Mesenchymal stem cell (in vitro differentiated cells and primary cell): ENCODE measurements around the gene TRMT112.
"Not testable (repeated sequence)": the region's sequence is repeated elsewhere in the genome, so short reads cannot be mapped to it uniquely, and the experiment has no call there.

Source experiments
- DNase-seq: peaks from one replicate; pipeline ENCODE4 v3.0.0-alpha.2; 2013
- H2AFZ ChIP-seq: one replicate; pipeline ENCODE4 v1.6.1; 2013; ENCODE audit warnings: low read depth, mild to moderate bottlenecking, control low read depth, inconsistent platforms, low read length, moderate library complexity
- H2AK5ac ChIP-seq: 2 replicates; pipeline ENCODE4 v1.6.1; 2013; ENCODE audit warnings: low read length, moderate library complexity, mild to moderate bottlenecking, inconsistent platforms; ENCODE audit not compliant: severe bottlenecking
- H2BK120ac ChIP-seq: one replicate; pipeline ENCODE4 v1.6.1; 2013; ENCODE audit warnings: low read depth, mild to moderate bottlenecking, inconsistent platforms, low read length, moderate library complexity
- H2BK12ac ChIP-seq, 2 experiments: one replicate each; pipeline ENCODE4 v1.6.1; 2013; ENCODE audit warnings: inconsistent platforms in 2 of 2, low read length in 2 of 2, mild to moderate bottlenecking in 2 of 2, moderate library complexity in 2 of 2, control low read depth in 1 of 2
- H2BK15ac ChIP-seq: one replicate; pipeline ENCODE4 v1.6.1; 2013; ENCODE audit warnings: mild to moderate bottlenecking, low read depth, inconsistent platforms; ENCODE audit not compliant: poor library complexity, severe bottlenecking
- H2BK5ac ChIP-seq: 2 replicates; pipeline ENCODE4 v1.6.1; 2013; ENCODE audit warnings: low read depth, mild to moderate bottlenecking, low read length, control low read depth, inconsistent platforms; ENCODE audit not compliant: poor library complexity, severe bottlenecking
- H3K14ac ChIP-seq, 2 experiments: one replicate each; pipeline ENCODE4 v1.6.1; 2013; ENCODE audit warnings: inconsistent platforms in 2 of 2, low read length in 2 of 2, control low read depth in 1 of 2, mild to moderate bottlenecking in 1 of 2, moderate library complexity in 1 of 2
- H3K18ac ChIP-seq, 2 experiments: one replicate each; pipeline ENCODE4 v1.6.1; 2013; ENCODE audit warnings: inconsistent platforms in 2 of 2, low read length in 2 of 2, control low read depth in 1 of 2, low read depth in 1 of 2, mild to moderate bottlenecking in 1 of 2
- H3K23ac ChIP-seq, 2 experiments: one replicate each; pipeline ENCODE4 v1.6.1; 2013; ENCODE audit warnings: inconsistent platforms in 2 of 2, low read length in 2 of 2, mild to moderate bottlenecking in 2 of 2, moderate library complexity in 2 of 2, control low read depth in 1 of 2
- H3K27ac ChIP-seq: 2 replicates; pipeline ENCODE4 v1.5.1; 2013; ENCODE audit warnings: mild to moderate bottlenecking, moderate library complexity, low read length, control low read depth, inconsistent platforms; ENCODE audit not compliant: poor library complexity, severe bottlenecking
- H3K27me3 ChIP-seq, 2 experiments: 2 replicates each; pipeline versions ENCODE4 v1.6.1 to v1.7.0; 2013; ENCODE audit warnings: low read length in 2 of 2, mild to moderate bottlenecking in 2 of 2, moderate library complexity in 2 of 2, control low read depth in 1 of 2, inconsistent platforms in 1 of 2; ENCODE audit not compliant: control insufficient read depth in 1 of 2, insufficient read depth in 1 of 2
- H3K36me3 ChIP-seq, 2 experiments: 2 replicates each; pipeline versions ENCODE4 v1.6.1 to v1.7.0; 2013; ENCODE audit warnings: low read length in 2 of 2, control low read depth in 1 of 2, inconsistent platforms in 1 of 2, low read depth in 1 of 2, mild to moderate bottlenecking in 1 of 2; ENCODE audit not compliant: insufficient read depth in 2 of 2, control insufficient read depth in 1 of 2
- H3K4ac ChIP-seq, 2 experiments: one replicate each; pipeline ENCODE4 v1.6.1; 2013; ENCODE audit warnings: inconsistent platforms in 2 of 2, low read length in 2 of 2, mild to moderate bottlenecking in 2 of 2, moderate library complexity in 2 of 2, control low read depth in 1 of 2, low read depth in 1 of 2
- H3K4me1 ChIP-seq: 2 replicates; pipeline ENCODE4 v1.6.1; 2013; ENCODE audit warnings: low read depth, low read length, control low read depth; ENCODE audit not compliant: control insufficient read depth, insufficient read depth
- H3K4me2 ChIP-seq: 2 replicates; pipeline ENCODE4 v1.6.1; 2013; ENCODE audit warnings: low read length, mild to moderate bottlenecking, inconsistent platforms; ENCODE audit not compliant: poor library complexity, severe bottlenecking
- H3K4me3 ChIP-seq, 2 experiments: 2 replicates each; pipeline versions ENCODE4 v1.5.1 to v1.7.0; 2013; ENCODE audit warnings: low read length in 2 of 2, mild to moderate bottlenecking in 2 of 2, control low read depth in 1 of 2, low read depth in 1 of 2; ENCODE audit not compliant: insufficient read depth in 1 of 2
- H3K79me1 ChIP-seq: replicated peaks from 2 replicates; pipeline ENCODE4 v1.6.1; 2013; ENCODE audit warnings: mild to moderate bottlenecking, control low read depth, low read length, inconsistent platforms; ENCODE audit not compliant: poor library complexity, severe bottlenecking
- H3K9ac ChIP-seq: 2 replicates; pipeline ENCODE4 v1.7.0; 2013; ENCODE audit warnings: mild to moderate bottlenecking, low read length, moderate library complexity
- H3K9me3 ChIP-seq: 2 replicates; pipeline ENCODE4 v1.7.0; 2013; ENCODE audit warnings: mild to moderate bottlenecking, low read length; ENCODE audit not compliant: control insufficient read depth
- H4K8ac ChIP-seq: one replicate; pipeline ENCODE4 v1.6.1; 2013; ENCODE audit warnings: inconsistent platforms, mild to moderate bottlenecking, low read length, moderate library complexity
- H4K91ac ChIP-seq: one replicate; pipeline ENCODE4 v1.6.1; 2013; ENCODE audit warnings: mild to moderate bottlenecking, low read length, inconsistent platforms
- WGBS: methylation state at CpG from one replicate; pipeline ENCODE4 v1.1.7; 2013; ENCODE audit warnings: mixed read lengths; 5-methylcytosine and 5-hydroxymethylcytosine counted together

The TRMT112 gene

GRCh38 chr11:64317961-64318765, 804 bp upstream of the TRMT112 start, which contains the start of gene PRDX5:
PRDX5 (plus strand) TSS chr11:64318121; CDS start chr11:64318216, 95 bp downstream.
- peak within 1 kb of the TSS; percentile 94 to 97 for H3K4ac ChIP-seq
- peak within 1 kb of the TSS; percentile 93 for H2BK5ac ChIP-seq
- peaks cover 29% of the 10 kb centered on the region for H3K79me1 ChIP-seq
- WGBS = under 1% methylated on average over 60 of the region's 61 CpGs
- H2AK5ac ChIP-seq = peak within 1 kb of the TSS; percentile 62
- H3K27ac ChIP-seq = peak within 1 kb of the TSS; percentile 97
- peak within 1 kb of the TSS; percentile 78 for H2AFZ ChIP-seq
- H3K4me1 ChIP-seq = peaks cover 33% of the 10 kb centered on the region
- H3K4me2 ChIP-seq = peak within 1 kb of the TSS; percentile 74
- peak within 1 kb of the TSS; percentile 94 for H2BK15ac ChIP-seq
- peak within 1 kb of the TSS; percentile 91 to 98 for H3K18ac ChIP-seq
- H4K91ac ChIP-seq = peak within 1 kb of the TSS; percentile 96
- H2BK120ac ChIP-seq = peak within 1 kb of the TSS; percentile 86
- H3K23ac ChIP-seq = peak within 1 kb of the TSS; percentile 12 to 61
- no peaks in the 10 kb centered on the region for H3K9me3 ChIP-seq
- peak within 1 kb of the TSS; percentile 98 for H3K9ac ChIP-seq
- peak; percentile 97 for DNase-seq
- H3K4me3 ChIP-seq = peak within 1 kb of the TSS; percentile 89 to 92
- peak within 1 kb of the TSS; percentile 18 to 42 for H2BK12ac ChIP-seq
- peaks cover 48 to 56% of the 10 kb centered on the region in 2 experiments for H3K36me3 ChIP-seq
- no peaks in the 10 kb centered on the region for H3K27me3 ChIP-seq
- H4K8ac ChIP-seq = peak within 1 kb of the TSS; percentile 95
- peak within 1 kb of the TSS; percentile 43 to 99 for H3K14ac ChIP-seq

- peaks cover 22% of the 10 kb centered on the region for H3K4me1 ChIP-seq
- 8% methylated on average over 30 of the region's 32 CpGs for WGBS
- H3K23ac ChIP-seq = peak overlapping the region; percentile 12 to 61
- H2BK5ac ChIP-seq = peak overlapping the region; percentile 93
- peak overlapping the region; percentile 98 for H3K9ac ChIP-seq
- peak overlapping the region in 1 of 2 experiments; percentile 23 for H2BK12ac ChIP-seq
- H2AK5ac ChIP-seq = no peak overlapping the region
- no peak for DNase-seq
- no peak overlapping the region for H2BK15ac ChIP-seq
- peak overlapping the region; percentile 78 for H2AFZ ChIP-seq
- H4K8ac ChIP-seq = peak overlapping the region; percentile 95
- H3K27ac ChIP-seq = peak overlapping the region; percentile 91
- peak overlapping the region; percentile 44 for H2BK120ac ChIP-seq
- no peaks in the 10 kb centered on the region for H3K9me3 ChIP-seq
- H3K4me3 ChIP-seq = peak overlapping the region; percentile 89 to 92
- H3K79me1 ChIP-seq = peaks cover 36% of the 10 kb centered on the region
- peak overlapping the region in 1 of 2 experiments; percentile 95 for H3K14ac ChIP-seq
- H4K91ac ChIP-seq = peak overlapping the region; percentile 73
- H3K27me3 ChIP-seq = no peaks in the 10 kb centered on the region
- peak overlapping the region; percentile 77 to 89 for H3K18ac ChIP-seq
- peaks cover 36 to 52% of the 10 kb centered on the region in 2 experiments for H3K36me3 ChIP-seq
- peak overlapping the region; percentile 51 for H3K4me2 ChIP-seq
- H3K4ac ChIP-seq = peak overlapping the region; percentile 84 to 90
Measured at GRCh38 chr11:64316672-64317324, 561 bp downstream of the TRMT112 start.

GRCh38 chr11:64315667-64316526, 1.5 kb downstream of the TRMT112 start:
- not testable (repeated sequence) for H4K91ac ChIP-seq, H2BK120ac ChIP-seq, H3K27ac ChIP-seq, H4K8ac ChIP-seq, H2BK15ac ChIP-seq, H2AFZ ChIP-seq, H3K27me3 ChIP-seq, H2BK5ac ChIP-seq, H2AK5ac ChIP-seq, H3K23ac ChIP-seq, H3K14ac ChIP-seq, H3K4ac ChIP-seq, H2BK12ac ChIP-seq, H3K18ac ChIP-seq, H3K9me3 ChIP-seq, DNase-seq
- Histone ChIP-seq H3K79me1 (peaks cover 35% of the 10 kb centered on the region), H3K9ac (peak overlapping the region; percentile 98), H3K4me1 (peaks cover 18% of the 10 kb centered on the region), H3K36me3 (peaks cover 27 to 43% of the 10 kb centered on the region in 2 experiments), H3K4me3 (peak overlapping the region in 1 of 2 experiments; percentile 89), H3K4me2 (peak overlapping the region; percentile 51)
- WGBS = 91% methylated on average over 20 of the region's 25 CpGs
